22Rv1 (cell line): ENCODE results near the gene FAM180B.

Experiments used
- ZFX ChIP-seq: fragments of 450-650 bp; IDR thresholded peaks from 2 replicates; pipeline ENCODE4 v1.6.1; 2017; ENCODE audit warnings: antibody characterized with exemption, borderline replicate concordance
- TF ChIP-seq, protein P1 (sequence below): fragments of 450-650 bp; IDR thresholded peaks from 2 replicates; pipeline ENCODE4 v1.5.1; 2017; ENCODE audit warnings: mild to moderate bottlenecking

DNA sequence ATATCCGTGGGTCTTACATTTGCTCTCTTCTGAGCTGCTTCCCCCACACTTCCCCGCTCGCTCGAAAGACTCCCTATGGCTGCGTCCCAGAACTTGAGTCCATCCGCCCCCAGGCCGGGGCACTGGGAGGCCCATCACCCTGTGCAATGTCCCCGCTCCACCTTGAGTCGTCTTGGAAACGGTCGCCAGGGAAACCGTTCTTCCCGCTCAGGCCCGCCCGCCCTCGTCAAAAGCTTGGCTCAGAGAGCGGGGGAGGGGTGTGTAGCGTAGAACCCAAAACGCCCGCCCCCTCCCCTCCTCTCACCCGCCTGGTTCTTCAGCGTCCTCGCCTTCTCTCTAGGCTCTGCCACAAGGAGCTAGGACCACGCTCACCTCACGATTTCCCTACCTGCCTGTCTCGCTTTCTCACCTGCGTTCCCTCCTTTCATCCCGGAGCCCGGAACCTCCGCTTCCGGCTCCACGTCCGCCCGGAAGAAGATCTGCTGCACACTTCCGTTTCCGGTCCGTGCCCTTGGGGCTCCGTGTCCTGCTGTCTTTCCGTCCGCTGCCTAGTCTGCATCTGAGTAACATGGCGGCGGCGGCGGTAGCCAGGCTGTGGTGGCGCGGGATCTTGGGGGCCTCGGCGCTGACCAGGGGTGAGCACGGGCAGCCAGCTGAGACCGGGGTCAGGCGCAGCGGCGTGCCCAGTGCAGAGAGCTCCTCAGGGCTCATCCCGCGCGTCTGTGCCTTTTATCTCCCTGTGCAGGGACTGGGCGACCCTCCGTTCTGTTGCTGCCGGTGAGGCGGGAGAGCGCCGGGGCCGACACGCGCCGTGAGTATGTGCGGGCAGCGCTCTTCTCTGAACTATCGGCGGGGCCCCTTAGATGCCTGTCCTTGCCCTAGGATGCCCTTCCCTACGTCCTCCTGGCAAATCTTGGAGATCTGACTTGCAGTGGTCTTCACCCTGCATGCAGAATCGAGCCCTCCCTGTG is 7.7 kb upstream of the FAM180B start, which contains the start of the genes KBTBD4 and NDUFS3:
- TF ChIP-seq, protein P1, sequence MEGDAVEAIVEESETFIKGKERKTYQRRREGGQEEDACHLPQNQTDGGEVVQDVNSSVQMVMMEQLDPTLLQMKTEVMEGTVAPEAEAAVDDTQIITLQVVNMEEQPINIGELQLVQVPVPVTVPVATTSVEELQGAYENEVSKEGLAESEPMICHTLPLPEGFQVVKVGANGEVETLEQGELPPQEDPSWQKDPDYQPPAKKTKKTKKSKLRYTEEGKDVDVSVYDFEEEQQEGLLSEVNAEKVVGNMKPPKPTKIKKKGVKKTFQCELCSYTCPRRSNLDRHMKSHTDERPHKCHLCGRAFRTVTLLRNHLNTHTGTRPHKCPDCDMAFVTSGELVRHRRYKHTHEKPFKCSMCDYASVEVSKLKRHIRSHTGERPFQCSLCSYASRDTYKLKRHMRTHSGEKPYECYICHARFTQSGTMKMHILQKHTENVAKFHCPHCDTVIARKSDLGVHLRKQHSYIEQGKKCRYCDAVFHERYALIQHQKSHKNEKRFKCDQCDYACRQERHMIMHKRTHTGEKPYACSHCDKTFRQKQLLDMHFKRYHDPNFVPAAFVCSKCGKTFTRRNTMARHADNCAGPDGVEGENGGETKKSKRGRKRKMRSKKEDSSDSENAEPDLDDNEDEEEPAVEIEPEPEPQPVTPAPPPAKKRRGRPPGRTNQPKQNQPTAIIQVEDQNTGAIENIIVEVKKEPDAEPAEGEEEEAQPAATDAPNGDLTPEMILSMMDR, result no peak
- no peak for TF ChIP-seq ZFX
